NCI-H748 (cell line): ENCODE measurements around the gene PSMB5.
A peak's percentile ranks its signal among the peaks of the same experiment; 100 is the strongest.
"Not testable (repeated sequence)": the region's sequence is repeated elsewhere in the genome, so short reads cannot be mapped to it uniquely, and the experiment has no call there.

Source experiments
- DNase-seq: peaks from one replicate; lab custom pipeline; 2025; ENCODE audit not compliant: unreplicated experiment; lab: John Stamatoyannopoulos, UW

The PSMB5 gene

GRCh38 chr14:23020143-23021128, 14.3 kb downstream of the PSMB5 start:
- DNase-seq: no peak

- no peak for DNase-seq
Measured at GRCh38 chr14:23018107-23018506, 16.6 kb downstream of the PSMB5 start.

- no peak for DNase-seq
Measured at GRCh38 chr14:23017091-23017490, 17.6 kb downstream of the PSMB5 start.

- no peak for DNase-seq
Measured at GRCh38 chr14:23015618-23016017, 19.1 kb downstream of the PSMB5 start.

GRCh38 chr14:23013749-23014054, 21.0 kb downstream of the PSMB5 start:
- DNase-seq: not testable (repeated sequence)

GRCh38 chr14:23013054-23013748, 21.5 kb downstream of the PSMB5 start:
- DNase-seq: no peak

- peak; percentile 83 for DNase-seq
Measured at GRCh38 chr14:23009939-23010726, 24.6 kb downstream of the PSMB5 start, which contains the start of gene C14orf93. Gene C14orf93 (minus strand): TSS chr14:23010143. CDS start chr14:22999023, 11,120 bp downstream.

- peak; percentile 35 for DNase-seq
Measured at GRCh38 chr14:23009483-23009938, 25.2 kb downstream of the PSMB5 start.

GRCh38 chr14:23008831-23009230, 25.9 kb downstream of the PSMB5 start:
- DNase-seq: peak; percentile 44

- DNase-seq: peak; percentile 98
Measured at GRCh38 chr14:23006544-23007419, 27.9 kb downstream of the PSMB5 start.

GRCh38 chr14:23006188-23006534, 28.5 kb downstream of the PSMB5 start:
- no peak for DNase-seq

GRCh38 chr14:23005451-23006187, 29.1 kb downstream of the PSMB5 start:
- DNase-seq: no peak

- not testable (repeated sequence) for DNase-seq
Measured at GRCh38 chr14:23004274-23004673, 30.4 kb downstream of the PSMB5 start.

GRCh38 chr14:23002592-23002991, 32.1 kb downstream of the PSMB5 start:
- no peak for DNase-seq

GRCh38 chr14:23000860-23001259, 33.8 kb downstream of the PSMB5 start:
- no peak for DNase-seq

- no peak for DNase-seq
Measured at GRCh38 chr14:22998329-22999012, 36.2 kb downstream of the PSMB5 start.

GRCh38 chr14:22997676-22998323, 36.9 kb downstream of the PSMB5 start:
- no peak for DNase-seq
